Nephron progenitor cell (in vitro differentiated cells): ENCODE results near the gene SPATA25.

Experiments
- DNase-seq: peaks from one replicate; pipeline ENCODE4 v3.0.0; 2021
- H3K27ac Mint-ChIP-seq: 2 replicates; pipeline ENCODE4 v1.8.0; 2021; ENCODE audit warnings: mild to moderate bottlenecking, moderate library complexity, mixed read lengths
- H3K27me3 Mint-ChIP-seq: 2 replicates; pipeline ENCODE4 v1.8.0; 2021; ENCODE audit warnings: mild to moderate bottlenecking, low read depth, mixed read lengths; ENCODE audit not compliant: poor library complexity
- H3K36me3 Mint-ChIP-seq: 2 replicates; pipeline ENCODE4 v1.8.0; 2021; ENCODE audit warnings: low read depth, mixed read lengths
- H3K4me1 Mint-ChIP-seq: 2 replicates; pipeline ENCODE4 v1.8.0; 2021; ENCODE audit warnings: mixed read lengths
- H3K4me3 Mint-ChIP-seq: 2 replicates; pipeline ENCODE4 v1.8.0; 2021; ENCODE audit warnings: mild to moderate bottlenecking, moderate library complexity, mixed read lengths
- H3K9me3 Mint-ChIP-seq: 2 replicates; pipeline ENCODE4 v1.8.0; 2021; ENCODE audit warnings: mild to moderate bottlenecking, moderate library complexity, mixed read lengths
- TF ChIP-seq, protein P1 (sequence below): fragments of 200-600 bp; sonication (generic); IDR thresholded peaks from 2 replicates; pipeline ENCODE4 v1.5.0; 2021; ENCODE audit warnings: antibody characterized with exemption

The SPATA25 gene

DNA sequence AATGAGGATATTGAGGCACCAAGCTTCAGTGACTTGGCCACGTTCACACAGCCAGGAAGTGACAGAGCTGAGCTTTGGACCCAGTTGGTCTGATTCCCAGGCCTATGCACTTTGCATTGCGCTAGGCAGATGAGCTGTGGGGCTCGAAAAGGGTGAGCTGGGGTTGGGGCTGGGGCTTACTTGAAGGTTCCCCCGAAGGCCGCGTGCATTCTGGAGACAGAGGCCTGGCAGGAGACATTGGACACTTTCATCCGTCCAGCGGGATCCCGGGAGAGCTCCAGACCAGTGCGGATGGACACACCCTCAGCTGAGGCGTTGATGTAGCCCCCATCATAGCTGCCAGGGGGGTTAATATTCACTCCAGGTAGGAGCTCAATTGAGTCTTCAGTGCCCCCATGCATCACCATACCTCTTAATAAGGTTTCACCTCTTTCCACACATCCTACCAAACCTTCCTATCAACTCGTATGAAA lies 21.9 kb upstream of the SPATA25 start:
- DNase-seq = no peak
- Mint-ChIP-seq H3K27me3 (peaks cover 11% of the 10 kb centered on the region), H3K27ac (no peak overlapping the region), H3K9me3 (no peaks in the 10 kb centered on the region), H3K4me3 (no peak overlapping the region), H3K4me1 (peaks cover 28% of the 10 kb centered on the region), H3K36me3 (peaks cover 35% of the 10 kb centered on the region)
- TF ChIP-seq, protein P1, sequence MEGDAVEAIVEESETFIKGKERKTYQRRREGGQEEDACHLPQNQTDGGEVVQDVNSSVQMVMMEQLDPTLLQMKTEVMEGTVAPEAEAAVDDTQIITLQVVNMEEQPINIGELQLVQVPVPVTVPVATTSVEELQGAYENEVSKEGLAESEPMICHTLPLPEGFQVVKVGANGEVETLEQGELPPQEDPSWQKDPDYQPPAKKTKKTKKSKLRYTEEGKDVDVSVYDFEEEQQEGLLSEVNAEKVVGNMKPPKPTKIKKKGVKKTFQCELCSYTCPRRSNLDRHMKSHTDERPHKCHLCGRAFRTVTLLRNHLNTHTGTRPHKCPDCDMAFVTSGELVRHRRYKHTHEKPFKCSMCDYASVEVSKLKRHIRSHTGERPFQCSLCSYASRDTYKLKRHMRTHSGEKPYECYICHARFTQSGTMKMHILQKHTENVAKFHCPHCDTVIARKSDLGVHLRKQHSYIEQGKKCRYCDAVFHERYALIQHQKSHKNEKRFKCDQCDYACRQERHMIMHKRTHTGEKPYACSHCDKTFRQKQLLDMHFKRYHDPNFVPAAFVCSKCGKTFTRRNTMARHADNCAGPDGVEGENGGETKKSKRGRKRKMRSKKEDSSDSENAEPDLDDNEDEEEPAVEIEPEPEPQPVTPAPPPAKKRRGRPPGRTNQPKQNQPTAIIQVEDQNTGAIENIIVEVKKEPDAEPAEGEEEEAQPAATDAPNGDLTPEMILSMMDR = no peak

DNA sequence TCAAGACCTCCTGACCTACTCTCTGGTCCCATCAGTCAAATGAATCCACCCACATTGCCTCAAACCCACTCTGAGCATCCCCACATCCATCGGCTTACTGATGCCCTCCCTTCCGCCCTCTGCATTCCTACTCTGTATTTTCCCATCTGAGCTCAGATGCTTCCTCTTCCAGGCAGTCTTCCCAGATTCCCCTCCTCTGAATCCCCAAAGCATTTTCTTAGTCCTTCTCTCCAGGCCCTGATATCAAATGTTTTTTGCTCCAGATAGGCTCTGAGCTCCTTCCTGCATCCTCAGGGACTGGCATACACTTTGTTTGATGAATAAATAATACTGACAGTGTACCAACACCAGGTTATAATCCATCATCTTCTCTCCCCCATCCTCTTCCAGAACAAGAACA lies 20.7 kb upstream of the SPATA25 start:
- TF ChIP-seq, protein P1 = no peak
- no peak for DNase-seq
- Mint-ChIP-seq H3K27me3 (peaks cover 4% of the 10 kb centered on the region), H3K9me3 (no peaks in the 10 kb centered on the region), H3K4me1 (peaks cover 24% of the 10 kb centered on the region), H3K27ac (peak overlapping the region; percentile 26), H3K4me3 (no peak overlapping the region), H3K36me3 (peaks cover 41% of the 10 kb centered on the region)

DNA sequence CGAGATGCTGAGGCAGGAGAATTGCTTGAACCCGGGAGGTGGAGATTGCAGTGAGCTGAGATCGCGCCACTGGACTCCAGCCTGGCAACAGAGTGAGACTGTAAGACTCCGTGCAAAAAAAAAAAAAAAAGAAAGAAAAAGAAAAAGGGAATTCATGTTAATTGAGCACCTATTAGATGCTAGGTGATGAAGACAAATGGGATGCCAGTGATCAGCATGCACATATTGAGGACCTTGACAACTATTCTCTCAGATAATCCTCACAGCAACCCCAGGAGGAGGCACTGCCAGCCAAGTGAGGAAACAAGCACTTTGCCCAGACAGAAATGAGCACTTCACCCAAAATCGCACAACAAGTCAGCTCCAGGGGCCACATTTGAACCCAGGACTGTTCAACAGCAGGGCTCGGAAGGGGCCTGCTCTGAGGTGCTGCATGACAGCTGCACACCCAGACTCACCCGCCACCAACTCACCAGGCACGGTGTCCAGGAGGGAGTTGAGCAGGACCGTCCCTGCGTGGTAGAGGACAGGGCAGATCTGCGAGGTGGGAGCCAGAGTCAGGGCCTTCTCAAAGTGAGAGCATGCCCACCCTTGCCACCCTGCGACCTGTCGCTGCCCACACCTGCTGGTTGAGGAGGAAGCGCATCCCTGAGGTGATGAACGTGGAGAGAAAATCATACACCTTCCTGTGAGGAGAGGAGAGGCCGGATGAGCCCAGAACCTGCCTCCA lies 20.0 kb upstream of the SPATA25 start:
- Mint-ChIP-seq H3K4me1 (peaks cover 22% of the 10 kb centered on the region), H3K27ac (no peak overlapping the region), H3K9me3 (no peaks in the 10 kb centered on the region), H3K27me3 (peaks cover 4% of the 10 kb centered on the region), H3K4me3 (no peak overlapping the region), H3K36me3 (peaks cover 42% of the 10 kb centered on the region)
- DNase-seq = no peak
- TF ChIP-seq, protein P1 = no peak

DNA sequence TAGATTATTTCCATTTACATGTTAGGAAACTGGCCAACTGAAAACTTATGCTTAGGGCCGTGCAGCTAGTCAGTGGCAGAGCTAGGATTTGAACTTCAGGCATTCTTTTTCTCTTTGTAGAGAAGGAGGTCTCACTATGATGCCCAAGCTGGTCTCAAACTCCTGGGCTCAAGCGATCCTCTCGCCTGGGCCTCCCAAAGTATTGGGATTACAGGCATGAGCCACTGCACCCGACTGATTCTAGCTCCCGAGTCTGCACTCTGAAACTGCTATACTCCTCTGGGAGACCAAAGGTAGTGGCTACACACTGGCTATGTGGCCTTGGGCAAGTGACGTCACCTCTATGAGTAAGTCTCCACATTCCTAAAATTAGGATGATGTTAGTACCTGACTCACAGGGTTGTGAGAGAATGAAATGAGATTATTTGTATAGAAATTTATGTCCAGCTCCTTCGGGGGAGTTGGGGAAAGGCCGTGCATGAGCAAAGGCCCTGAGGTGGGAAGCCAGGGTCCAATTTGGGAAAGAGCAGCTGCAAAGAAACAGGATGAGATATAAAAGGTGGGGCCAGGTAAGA lies 18.2 kb upstream of the SPATA25 start:
- TF ChIP-seq, protein P1 = no peak
- Mint-ChIP-seq H3K36me3 (peaks cover 39% of the 10 kb centered on the region), H3K9me3 (no peaks in the 10 kb centered on the region), H3K4me1 (peaks cover 10% of the 10 kb centered on the region), H3K4me3 (no peak overlapping the region), H3K27ac (no peak overlapping the region), H3K27me3 (peaks cover 4% of the 10 kb centered on the region)
- DNase-seq = no peak

DNA sequence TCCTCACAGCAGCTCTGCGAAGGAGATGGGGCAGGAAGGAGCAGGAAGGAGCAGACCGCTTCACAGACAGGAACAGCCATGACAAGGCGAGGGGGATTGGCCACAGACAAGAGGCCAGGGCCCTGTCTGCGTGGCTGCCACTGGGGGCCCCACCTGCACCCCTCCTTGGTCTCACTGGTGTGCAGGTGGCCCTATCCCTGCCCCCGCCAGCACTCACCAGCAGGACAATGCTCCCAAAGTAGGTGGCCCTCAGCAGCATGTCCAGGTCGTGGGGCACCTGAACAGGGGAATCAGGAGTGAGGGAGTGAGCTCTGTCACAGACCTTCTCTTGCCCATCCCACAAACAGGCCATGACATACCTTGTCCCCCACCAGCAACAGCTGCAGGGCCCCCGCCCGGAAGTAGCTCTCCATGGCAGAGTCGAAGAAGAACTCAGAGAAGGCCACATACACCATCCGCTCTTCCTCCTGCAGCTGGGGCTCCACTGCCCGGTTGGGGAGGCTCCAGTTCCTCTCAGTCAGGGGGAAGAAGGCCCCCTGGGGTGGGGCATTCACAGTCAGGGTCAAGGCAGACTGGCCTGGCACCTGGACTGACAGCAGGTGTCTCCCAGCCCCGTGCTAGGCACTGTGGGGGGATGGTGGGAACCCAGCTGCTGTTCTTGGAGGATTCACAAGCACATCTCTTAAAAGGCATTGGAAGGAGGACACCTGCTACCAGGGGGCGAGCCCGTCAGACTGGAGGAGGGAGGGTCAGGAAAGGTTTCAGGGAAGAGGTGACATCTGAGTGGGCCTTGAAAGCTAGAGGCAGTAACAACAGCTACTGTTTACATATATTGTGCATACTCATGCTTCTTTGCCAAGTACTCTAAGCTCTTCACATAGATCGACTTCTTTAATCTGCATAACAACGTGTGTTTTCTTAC lies 17.4 kb upstream of the SPATA25 start:
- Mint-ChIP-seq H3K27ac (no peak overlapping the region), H3K4me3 (no peak overlapping the region), H3K36me3 (peaks cover 37% of the 10 kb centered on the region), H3K9me3 (no peaks in the 10 kb centered on the region), H3K27me3 (peaks cover 4% of the 10 kb centered on the region), H3K4me1 (peaks cover 3% of the 10 kb centered on the region)
- TF ChIP-seq, protein P1 = no peak
- no peak for DNase-seq
